Gastrocnemius medialis (tissue), 4 donors: ENCODE data around the gene IFI16.
"Not testable (repeated sequence)": the region's sequence is repeated elsewhere in the genome, so short reads cannot be mapped to it uniquely, and the experiment has no call there.

Experiments
- POLR2A ChIP-seq, 2 donors: fragments of 450-650 bp; IDR thresholded peaks; one replicate each; pipeline ENCODE4 v1.6.1; 2017; ENCODE audit warnings: antibody characterized with exemption in 2 of 2, mild to moderate bottlenecking in 2 of 2, moderate library complexity in 2 of 2
- TF ChIP-seq, protein P1 (sequence below), 5 experiments: fragments of 450-650 bp in 3 of 5; fragments of 200-600 bp in 2 of 5; sonication (generic) in 2 of 5; IDR thresholded peaks in 4 of 5; conservative IDR thresholded peaks in 1 of 5; 1 replicate in 4 of 5; 2 replicates in 1 of 5; pipeline ENCODE4 v1.5.1; 2016 to 2019; ENCODE audit warnings: antibody characterized with exemption in 5 of 5, mild to moderate bottlenecking in 3 of 5, moderate library complexity in 3 of 5

DNA sequence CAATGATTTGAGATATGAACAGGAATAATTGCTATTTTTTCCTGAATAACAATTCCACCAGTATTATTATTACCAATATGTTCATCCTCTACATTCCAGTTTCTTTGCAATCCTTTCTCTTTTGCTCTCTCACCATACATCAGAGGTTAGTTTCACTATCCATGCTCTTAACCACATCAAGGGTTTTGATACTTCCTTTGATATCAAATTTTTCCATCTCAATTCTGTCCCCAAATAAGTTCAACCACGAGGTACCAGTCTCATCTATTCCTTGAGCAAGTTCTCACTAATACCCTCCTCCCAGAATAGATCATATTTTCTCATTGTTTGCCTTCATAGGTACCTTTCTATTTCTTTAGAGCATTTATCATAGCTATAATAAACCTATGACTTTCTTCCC lies 36.8 kb downstream of the IFI16 start:
- TF ChIP-seq, protein P1, sequence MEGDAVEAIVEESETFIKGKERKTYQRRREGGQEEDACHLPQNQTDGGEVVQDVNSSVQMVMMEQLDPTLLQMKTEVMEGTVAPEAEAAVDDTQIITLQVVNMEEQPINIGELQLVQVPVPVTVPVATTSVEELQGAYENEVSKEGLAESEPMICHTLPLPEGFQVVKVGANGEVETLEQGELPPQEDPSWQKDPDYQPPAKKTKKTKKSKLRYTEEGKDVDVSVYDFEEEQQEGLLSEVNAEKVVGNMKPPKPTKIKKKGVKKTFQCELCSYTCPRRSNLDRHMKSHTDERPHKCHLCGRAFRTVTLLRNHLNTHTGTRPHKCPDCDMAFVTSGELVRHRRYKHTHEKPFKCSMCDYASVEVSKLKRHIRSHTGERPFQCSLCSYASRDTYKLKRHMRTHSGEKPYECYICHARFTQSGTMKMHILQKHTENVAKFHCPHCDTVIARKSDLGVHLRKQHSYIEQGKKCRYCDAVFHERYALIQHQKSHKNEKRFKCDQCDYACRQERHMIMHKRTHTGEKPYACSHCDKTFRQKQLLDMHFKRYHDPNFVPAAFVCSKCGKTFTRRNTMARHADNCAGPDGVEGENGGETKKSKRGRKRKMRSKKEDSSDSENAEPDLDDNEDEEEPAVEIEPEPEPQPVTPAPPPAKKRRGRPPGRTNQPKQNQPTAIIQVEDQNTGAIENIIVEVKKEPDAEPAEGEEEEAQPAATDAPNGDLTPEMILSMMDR (IDR thresholded peaks at IDR 0.05 in 4 of 5, conservative IDR thresholded peaks at IDR 0.05 in 1 of 5): not testable (repeated sequence)
- TF ChIP-seq POLR2A (IDR thresholded peaks at IDR 0.05): not testable (repeated sequence)
